ENCODE data around the gene CERS6.
"Not testable (repeated sequence)": the region's sequence is repeated elsewhere in the genome, so short reads cannot be mapped to it uniquely, and the experiment has no call there.

CERS6 gene

GRCh38 chr2:168455645-168456520 is at the start of gene CERS6:
Gene CERS6 (plus strand): TSS chr2:168456272. CDS start chr2:168456449, 177 bp downstream.
- DNase-seq = peak; percentile 14 to 94 (median 82)

DNA sequence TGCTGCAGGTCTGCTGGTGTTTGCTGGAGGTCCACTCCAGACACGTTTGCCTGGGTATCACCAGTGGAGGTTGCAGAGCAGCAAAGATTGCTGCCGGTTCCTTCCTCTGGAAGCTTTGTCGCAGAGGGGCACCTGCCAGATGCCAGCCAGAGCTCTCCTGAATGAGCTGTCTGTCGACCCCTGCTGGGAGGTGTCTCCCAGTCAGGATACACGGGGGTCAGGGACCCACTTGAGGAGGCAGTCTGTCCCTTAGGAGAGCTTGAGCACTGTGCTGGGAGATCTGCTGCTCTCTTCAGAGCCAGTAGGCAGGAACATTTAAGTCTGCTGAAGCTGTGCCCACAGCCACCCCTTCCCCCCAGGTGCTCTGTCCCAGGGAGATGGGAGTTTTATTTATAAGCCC is 43.8 kb upstream of the CERS6 start:
- not testable (repeated sequence) for DNase-seq

DNA sequence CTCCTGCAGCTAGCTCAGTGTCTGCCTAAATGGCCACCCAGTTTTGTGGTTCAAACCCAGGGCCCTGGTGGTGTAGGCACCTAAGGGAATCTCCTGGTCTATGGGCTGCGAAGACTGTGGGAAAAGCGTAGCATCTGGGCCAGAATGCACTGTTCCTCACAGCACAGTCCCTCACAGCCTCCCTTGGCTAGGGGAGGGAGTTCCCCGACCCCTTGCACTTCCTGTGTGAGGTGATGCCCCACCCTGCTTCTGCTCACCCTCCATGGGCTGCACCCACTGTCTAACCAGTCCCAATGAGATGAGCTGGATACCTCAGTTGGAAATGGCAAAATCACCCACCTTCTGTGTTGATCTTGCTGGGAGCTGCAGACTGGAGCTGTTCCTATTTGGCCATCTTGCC is 43.0 kb upstream of the CERS6 start:
- not testable (repeated sequence) for DNase-seq

GRCh38 chr2:168416555-168416954 is 39.5 kb upstream of the CERS6 start:
- DNase-seq = no peak

DNA sequence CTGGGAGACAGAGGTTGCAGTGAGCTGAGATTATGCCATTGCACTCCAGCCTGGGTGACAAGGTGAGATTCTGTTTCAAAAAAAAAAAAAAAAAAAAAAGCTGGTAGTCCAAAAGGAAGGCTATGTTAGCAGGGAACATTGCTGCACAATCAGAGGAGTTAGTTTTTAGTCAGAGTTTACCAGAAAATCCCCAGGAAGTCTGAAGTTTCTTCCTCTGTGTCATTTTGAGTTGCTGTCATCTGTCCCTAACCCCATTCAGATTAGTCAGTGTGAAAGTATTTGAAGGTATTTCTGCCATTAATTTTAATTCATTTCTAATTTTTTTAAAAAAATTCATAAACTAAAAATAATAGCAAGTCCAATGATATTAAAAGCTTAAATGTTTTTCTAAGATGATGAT is 33.5 kb upstream of the CERS6 start:
- DNase-seq = no peak

- no peak for DNase-seq
Observed at GRCh38 chr2:168424112-168424951, 31.7 kb upstream of the CERS6 start.

DNA sequence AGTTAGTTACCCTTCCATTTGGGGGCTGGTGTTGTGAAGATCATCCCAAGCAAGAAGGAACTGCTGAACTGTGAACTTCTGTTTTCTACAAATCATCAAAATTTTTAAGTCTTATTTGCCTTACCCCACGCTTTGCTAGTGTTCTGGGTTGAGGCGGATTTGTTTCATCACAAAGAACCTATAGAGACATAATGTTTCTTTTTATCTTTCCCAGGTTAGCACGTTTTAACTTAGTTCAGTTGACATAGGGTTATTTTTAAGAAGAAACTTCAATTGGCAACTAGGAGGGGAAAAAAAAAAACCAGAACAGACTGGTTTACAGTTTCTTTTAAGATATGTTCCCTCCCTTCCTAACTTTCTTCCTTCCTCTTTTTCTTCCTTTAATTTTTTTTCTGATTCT is 31.1 kb upstream of the CERS6 start:
- DNase-seq = no peak

- no peak for DNase-seq
Observed at GRCh38 chr2:168426861-168427260, 29.2 kb upstream of the CERS6 start.

GRCh38 chr2:168427451-168427850 is 28.6 kb upstream of the CERS6 start:
- DNase-seq = no peak

DNA sequence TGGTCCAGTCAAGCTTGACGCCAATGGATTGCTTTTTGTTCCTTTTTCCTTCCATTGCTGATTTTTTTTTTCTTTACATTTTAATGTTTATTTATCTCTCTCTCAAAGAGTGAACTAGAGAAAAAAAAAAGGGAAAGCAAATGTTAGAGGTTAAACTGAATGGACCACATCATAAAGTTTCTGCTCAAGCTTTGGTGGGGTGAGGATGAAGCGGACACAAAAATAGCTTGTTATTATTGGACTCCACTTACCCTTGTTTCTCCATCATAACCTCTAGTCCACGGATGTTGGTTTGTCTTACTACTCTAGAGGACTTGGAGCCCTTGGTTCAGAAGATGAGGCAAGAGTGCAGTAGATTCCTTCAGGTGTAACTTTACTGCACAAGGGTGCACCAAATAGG is 27.6 kb upstream of the CERS6 start:
- no peak for DNase-seq

- no peak for DNase-seq
Observed at GRCh38 chr2:168429988-168430387, 26.1 kb upstream of the CERS6 start.

DNA sequence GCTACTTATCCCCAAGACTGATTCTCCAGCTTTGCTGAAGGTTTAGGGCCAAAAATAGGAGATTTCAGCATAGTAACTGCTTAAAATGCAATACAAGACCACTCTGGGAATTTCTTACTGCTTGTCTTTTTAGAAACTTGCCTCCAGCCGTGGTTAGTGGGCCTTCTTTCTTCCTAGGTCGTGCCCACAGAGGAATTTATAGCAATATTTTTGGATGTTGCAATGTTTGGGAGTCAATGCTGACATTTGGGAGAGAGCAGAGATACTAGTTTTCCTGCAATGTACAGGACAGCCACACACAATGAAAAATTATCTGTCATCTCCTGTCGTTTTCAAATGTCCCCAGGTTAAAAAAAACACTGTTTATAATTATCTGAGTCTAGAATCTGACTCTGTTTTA is 25.6 kb upstream of the CERS6 start:
- DNase-seq = no peak

GRCh38 chr2:168431301-168432024 is 24.6 kb upstream of the CERS6 start:
- DNase-seq = no peak

- DNase-seq = no peak
Observed at GRCh38 chr2:168432100-168432499, 24.0 kb upstream of the CERS6 start.

- no peak for DNase-seq
Observed at GRCh38 chr2:168432565-168433186, 23.4 kb upstream of the CERS6 start.

DNA sequence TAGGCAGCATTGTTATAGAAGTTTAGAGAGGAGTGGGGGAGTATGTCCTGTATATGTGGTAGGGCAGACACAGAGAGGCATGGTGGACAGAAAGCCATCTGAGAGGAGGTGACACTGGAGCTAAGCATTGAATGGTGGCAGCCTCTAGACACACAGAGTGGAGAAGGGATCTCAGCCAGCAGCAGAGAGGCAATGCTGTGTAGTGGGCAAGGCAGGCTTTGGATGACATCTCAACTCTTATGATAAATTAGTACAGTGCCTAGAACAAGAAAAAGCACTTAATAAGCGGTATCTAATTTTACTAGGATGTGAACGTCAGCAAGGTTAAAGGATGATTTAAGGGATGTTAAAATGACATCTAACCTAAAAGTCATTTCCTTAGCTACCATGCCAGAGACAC is 22.5 kb upstream of the CERS6 start:
- no peak for DNase-seq

- DNase-seq = peak in 5 of 51 donors; percentile 4 to 41 (median 6)
Observed at GRCh38 chr2:168434146-168434545, 21.9 kb upstream of the CERS6 start.

- DNase-seq = no peak
Observed at GRCh38 chr2:168436840-168437239, 19.2 kb upstream of the CERS6 start.

GRCh38 chr2:168438553-168438952 is 17.5 kb upstream of the CERS6 start:
- DNase-seq = no peak

- no peak for DNase-seq
Observed at GRCh38 chr2:168439536-168439935, 16.5 kb upstream of the CERS6 start.

GRCh38 chr2:168441214-168441872 is 14.7 kb upstream of the CERS6 start:
- DNase-seq = no peak

Data from hypothalamus (tissue), 51 donors.